Ramos (cell line): ENCODE data around the gene C9.
"Not testable (repeated sequence)": the region's sequence is repeated elsewhere in the genome, so short reads cannot be mapped to it uniquely, and the experiment has no call there.

Experiments
- in situ Hi-C: fragments of 300-500 bp; cut with MboI; formaldehyde crosslinking; loops from one replicate; pipeline ENCODE4 v1.14.3; 2022; ENCODE audit warnings: low sequenced_read_pairs; ENCODE audit not compliant: unreplicated experiment

C9 gene

DNA sequence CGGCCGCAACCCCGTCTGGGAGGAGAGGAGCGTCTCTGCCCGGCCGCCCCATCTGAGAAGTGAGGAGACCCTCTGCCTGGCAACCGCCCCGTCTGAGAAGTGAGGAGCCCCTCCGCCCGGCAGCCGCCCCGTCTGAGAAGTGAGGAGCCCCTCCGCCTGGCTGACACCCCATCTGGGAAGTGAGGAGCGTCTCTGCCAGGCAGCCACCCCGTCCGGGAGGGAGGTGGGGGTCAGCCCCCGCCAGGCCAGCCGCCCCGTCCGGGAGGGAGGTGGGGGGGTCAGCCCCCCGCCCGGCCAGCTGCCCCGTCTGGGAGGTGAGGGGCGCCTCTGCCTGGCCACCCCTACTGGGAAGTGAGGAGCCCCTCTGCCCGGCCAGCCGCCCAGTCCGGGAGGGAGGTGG lies 30.0 kb downstream of the C9 start:
- in situ Hi-C loops, result not testable (repeated sequence)

DNA sequence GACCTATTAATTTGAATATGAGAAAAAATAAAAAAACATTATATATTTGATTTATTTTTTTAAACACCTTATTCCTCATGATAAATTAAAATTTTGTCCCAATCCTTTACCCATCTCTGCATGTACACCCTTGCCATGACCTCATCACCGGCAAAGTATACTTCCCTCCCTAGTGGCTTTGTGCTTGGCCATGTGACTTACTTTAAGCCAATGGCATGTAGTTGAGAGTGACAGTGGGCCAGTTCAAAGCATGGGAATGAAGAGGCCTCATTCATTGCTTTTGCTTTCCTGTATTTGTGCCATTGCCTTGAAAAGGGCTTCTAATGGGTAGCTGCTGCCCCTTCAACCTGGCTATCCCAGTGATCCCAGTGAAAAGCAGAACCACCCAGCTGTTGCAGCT lies 31.2 kb downstream of the C9 start:
- in situ Hi-C loops, result no loop called here

DNA sequence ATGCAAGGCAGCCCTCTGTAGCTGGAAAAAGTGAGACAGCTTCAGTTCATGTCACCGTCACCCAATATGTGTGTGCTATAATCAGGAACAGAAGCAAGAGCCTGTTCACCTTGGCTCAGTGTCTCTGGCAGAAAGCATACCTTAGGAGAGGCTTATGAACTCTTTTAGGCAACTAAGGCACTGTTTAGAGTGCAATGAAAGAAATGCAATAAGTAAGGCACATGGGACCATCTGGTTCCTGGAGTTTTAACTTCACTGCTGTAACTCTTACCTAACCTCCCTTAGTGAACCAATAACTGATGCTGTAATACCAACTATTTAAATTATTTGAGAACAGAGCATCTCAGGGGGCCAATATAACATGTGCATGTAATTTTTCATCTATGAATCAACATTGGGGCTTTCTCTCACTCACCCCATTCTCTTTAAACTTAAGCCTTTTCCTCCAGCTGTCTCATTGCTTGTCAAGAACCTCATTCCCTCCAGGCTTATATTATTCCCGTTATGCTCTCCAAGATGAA lies 32.4 kb downstream of the C9 start:
- in situ Hi-C loops, result no loop called here

- in situ Hi-C loops, result no loop called here
Observed at GRCh38 chr5:39328731-39329130, 35.6 kb downstream of the C9 start.

DNA sequence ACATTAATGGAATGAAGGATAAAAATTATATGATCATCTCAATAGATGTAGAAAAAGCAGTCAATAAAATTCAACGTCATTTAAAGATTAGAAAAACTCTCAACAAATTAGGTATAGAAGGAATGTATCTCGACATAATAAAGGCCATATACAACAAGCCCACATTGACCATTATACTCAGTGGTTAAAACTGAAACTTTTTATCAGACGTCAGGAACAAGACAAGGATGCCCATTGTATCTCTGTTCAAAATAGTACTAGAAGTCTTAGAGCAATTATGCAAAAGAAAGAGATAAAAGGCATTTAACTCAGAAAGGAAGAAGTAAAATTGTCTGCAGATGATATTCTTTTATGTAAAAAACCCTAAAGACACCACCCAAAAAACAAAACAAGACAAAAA lies 40.8 kb downstream of the C9 start:
- in situ Hi-C loops, result no loop called here

- in situ Hi-C loops, result no loop called here
Observed at GRCh38 chr5:39319395-39319794, 44.9 kb downstream of the C9 start.

GRCh38 chr5:39316464-39316863 lies 47.8 kb downstream of the C9 start:
- in situ Hi-C loops, result not testable (repeated sequence)

DNA sequence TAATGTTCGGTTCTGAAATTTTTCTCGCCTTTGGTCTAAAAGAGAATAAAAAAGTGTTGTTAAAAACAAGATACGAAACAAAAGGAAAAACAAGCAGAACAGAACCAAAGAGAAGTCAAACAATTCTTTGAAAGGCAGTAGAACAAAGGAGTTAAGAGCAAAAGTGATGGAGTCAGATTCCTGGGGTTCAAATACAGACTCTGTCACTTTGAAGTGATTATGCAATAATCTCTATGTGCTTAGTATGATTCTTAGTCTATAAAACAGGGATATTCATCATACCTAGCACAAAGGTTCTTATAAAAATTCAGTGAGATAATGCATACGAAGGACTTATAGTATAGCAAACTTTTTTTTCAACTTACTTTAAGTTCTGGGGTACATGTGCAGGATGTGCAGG lies 48.3 kb downstream of the C9 start:
- in situ Hi-C loops, result no loop called here

DNA sequence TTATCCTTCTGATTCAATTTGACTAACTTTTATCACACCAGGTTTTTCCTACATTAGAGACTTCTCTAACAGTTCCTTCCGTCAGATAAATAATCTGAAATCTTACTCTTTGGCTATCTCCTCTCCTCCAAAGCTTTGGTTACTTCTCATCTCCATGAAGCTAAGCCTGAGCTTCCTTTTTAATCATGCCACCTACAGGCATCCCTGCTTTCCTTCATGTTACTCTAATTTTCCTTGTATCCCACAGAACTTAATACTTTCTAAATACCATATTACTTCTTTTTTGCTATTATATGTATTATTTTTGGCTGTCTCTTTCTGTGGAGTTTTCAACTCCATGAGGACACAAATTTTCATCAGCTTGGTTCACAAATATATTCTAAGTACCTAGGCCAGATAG lies 49.7 kb downstream of the C9 start:
- in situ Hi-C loops, result no loop called here

GRCh38 chr5:39309534-39309933 lies 54.8 kb downstream of the C9 start:
- in situ Hi-C loops, result no loop called here

DNA sequence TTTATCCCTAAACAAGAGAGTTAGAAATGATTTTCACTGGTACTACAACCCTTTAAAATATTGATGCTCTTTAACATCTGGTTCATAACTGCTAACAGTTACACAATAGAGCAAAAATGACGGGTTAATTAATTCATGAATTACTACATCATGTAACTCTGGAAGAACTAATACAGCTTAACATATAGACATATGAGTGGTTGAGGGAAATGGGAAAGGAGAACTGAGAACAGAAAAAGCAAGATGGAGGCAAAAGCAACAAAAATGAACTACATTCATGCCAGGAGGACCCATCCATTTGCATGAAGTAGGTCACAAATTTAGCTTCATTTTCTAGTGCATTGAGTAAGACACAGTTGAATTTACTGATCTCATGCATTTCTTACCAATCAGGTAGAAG lies 61.8 kb downstream of the C9 start:
- in situ Hi-C loops, result no loop called here

- in situ Hi-C loops, result no loop called here
Observed at GRCh38 chr5:39301406-39301805, 62.9 kb downstream of the C9 start.

- in situ Hi-C loops, result no loop called here
Observed at GRCh38 chr5:39299962-39300361, 64.3 kb downstream of the C9 start.

DNA sequence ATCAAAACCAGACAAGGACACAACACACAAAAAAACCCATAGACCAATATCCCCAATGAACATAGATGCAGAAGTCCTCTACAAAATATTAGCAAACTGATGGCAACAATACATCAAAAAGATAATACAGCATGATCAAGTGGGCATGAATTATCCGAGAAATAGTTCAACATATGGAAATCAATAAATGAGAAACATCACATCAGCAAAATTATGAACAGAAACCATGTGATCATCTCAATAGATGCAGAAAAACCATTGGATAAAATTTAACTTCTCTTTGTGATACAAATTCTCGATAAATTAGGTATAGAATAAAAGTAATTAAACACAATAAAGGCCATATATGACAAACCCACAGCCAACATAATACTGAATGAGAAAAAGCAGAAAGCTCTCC lies 69.6 kb downstream of the C9 start:
- in situ Hi-C loops, result no loop called here

GRCh38 chr5:39284552-39284951 lies 79.7 kb downstream of the C9 start:
- in situ Hi-C loops, result no loop called here

GRCh38 chr5:39283231-39283818 lies 81.0 kb downstream of the C9 start:
- in situ Hi-C loops, result no loop called here

DNA sequence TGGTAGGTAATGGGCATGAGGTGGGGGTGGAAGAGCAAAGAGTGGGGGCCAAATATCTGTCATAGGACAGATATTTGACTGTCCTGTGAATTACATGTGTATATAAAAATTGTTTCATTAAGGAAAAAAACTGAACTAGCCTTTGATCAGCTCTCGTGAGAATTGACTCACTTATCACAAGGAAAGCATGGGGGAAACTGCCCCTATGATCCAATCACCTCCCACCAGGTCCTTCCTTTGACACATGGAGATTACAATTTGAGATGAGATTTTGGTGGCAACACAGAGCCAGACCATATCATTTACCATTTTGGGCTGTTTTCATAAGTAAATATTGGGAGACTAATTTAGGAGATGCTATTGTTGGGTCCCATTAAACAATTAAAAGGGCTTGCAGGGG lies 81.7 kb downstream of the C9 start:
- in situ Hi-C loops, result no loop called here

GRCh38 chr5:39275865-39276264 lies 88.4 kb downstream of the C9 start:
- in situ Hi-C loops, result not testable (repeated sequence)

DNA sequence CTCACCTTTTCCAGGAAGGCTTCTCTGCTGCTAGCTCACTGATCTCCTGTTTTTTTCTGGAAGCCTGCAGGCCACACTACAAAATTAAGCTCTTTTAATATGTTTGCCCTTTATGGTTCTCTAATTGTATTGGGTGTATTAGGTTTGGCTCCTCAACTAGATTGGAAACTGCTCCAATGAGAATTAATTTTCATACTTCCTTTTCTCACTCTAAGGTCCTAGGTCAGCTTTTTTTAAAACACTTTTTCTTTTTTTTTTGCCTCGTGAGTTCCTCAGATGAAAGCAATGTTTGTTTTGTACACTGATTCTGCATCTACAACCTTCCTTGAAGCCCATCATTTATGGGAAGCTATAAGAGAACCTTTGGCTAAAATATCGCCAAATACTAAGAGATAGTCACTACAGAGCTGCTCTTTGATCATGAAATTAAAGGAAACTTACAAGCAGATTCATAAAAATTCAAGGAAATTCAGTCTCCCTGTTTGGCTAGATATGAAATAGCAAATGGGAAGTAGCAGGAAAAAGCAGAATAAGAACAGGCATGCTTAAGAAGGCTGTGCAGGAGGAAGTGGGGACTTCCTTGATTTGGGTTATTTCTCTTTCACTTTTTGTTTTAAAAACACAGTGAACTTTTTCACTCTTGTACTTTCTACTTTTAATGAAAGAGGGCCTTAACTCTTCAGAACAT lies 89.8 kb downstream of the C9 start:
- in situ Hi-C loops, result no loop called here

DNA sequence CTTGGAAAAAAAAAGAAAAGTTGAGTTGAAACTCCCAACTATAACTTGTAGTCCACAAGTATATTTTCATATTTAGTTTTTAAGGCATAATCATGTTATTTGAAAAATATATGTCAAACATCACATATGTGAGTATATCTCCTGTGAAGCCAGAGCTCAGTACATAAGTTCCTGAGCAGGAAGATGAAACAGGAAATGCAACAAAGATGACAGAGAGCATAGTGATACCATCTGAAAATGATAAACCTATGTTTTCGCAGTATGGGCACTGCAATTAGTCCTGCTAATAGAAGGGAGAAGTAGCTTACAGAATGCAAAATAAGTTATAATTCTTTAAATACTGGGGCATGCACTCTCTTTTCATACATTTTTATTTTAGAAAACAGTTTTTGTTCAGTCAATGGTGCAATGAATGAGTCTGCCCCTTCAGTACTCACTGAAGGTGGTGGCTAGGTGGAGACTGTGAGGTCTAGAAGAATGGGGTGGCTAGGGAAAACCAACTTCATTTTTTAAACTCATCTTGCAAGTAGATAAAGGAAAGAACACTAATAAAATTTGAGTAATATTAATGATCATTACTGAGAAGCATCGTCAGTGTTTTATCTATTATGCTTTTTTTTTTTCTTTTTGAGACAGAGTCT lies 90.9 kb downstream of the C9 start:
- in situ Hi-C loops, result no loop called here

DNA sequence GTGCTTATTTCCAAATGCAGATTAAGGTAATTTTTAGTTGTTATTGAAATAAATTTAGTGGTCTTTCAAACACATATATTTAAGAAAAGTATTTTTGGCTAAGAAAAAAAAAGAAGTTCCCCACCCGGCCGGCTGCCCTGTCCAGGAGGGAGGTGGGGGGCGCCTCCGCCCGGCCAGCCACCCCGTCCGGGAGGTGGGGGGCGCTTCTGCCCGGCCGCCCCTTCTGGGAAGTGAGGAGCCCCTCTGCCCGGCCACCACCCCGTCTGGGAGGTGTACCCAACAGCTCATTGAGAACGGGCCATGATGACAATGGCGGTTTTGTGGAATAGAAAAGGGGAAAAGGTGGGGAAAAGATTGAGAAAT lies 91.4 kb downstream of the C9 start:
- in situ Hi-C loops, result not testable (repeated sequence)
